SK-N-SH (cell line): ENCODE data around the gene UBE2L5. TPM values are rescaled to one million over a fixed set of nuclear protein-coding genes. Genes with fewer than 3 reads are reported as not detected.

Experiments used
- CTCF ChIA-PET: fragments of 300-600, 350-600 bp; formaldehyde crosslinking; extraction: SDS; loops from one replicate; lab custom pipeline; 2021; lab: Yijun Ruan, JAX
- POLR2A ChIA-PET: fragments of 350-600 bp; sonication (Branson Sonifier 250); formaldehyde crosslinking; extraction: SDS; loops from one replicate; lab custom pipeline; 2020; ENCODE audit warnings: antibody characterized with exemption, inconsistent platforms; lab: Yijun Ruan, JAX
- DNase-seq: peaks from one replicate; pipeline ENCODE4 v3.0.0; 2012
- H2AFZ ChIP-seq: fragments of 200-600 bp; sonication (generic); 2 replicates; pipeline ENCODE4 v1.8.1; 2016; ENCODE audit warnings: antibody characterized with exemption, mild to moderate bottlenecking, low read depth
- H3F3A ChIP-seq: fragments of 200-600 bp; sonication (generic); replicated peaks from 2 replicates; pipeline ENCODE3; 2016; ENCODE audit warnings: antibody characterized with exemption, mild to moderate bottlenecking; ENCODE audit not compliant: insufficient read depth
- H3K27ac ChIP-seq, 2 experiments: fragments of 200-500 bp in 1 of 2; fragments of 200-600 bp in 1 of 2; sonication (Bioruptor generic) in 1 of 2; sonication (generic), shearing (Covaris generic) in 1 of 2; 2 replicates each; pipeline versions ENCODE4 v1.5.1 to v1.6.1; 2014 to 2016; ENCODE audit warnings: low read depth in 2 of 2, inconsistent platforms in 1 of 2, low read length in 1 of 2, mild to moderate bottlenecking in 1 of 2, mixed read lengths in 1 of 2
- H3K27me3 ChIP-seq: fragments of 200-600 bp; sonication (generic), shearing (Covaris generic); 2 replicates; pipeline ENCODE4 v1.6.1; 2016; ENCODE audit warnings: mixed run types; ENCODE audit not compliant: insufficient read depth
- H3K36me3 ChIP-seq, 2 experiments: fragments of 200-500 bp in 1 of 2; fragments of 200-600 bp in 1 of 2; sonication (Bioruptor generic) in 1 of 2; sonication (generic) in 1 of 2; replicated peaks in 1 of 2; 2 replicates each; pipeline versions ENCODE3 to v1.5.1; 2014 to 2016; ENCODE audit warnings: low read length in 1 of 2, mild to moderate bottlenecking in 1 of 2; ENCODE audit not compliant: insufficient read depth in 2 of 2, control insufficient read depth in 1 of 2
- H3K4me1 ChIP-seq, 2 experiments: fragments of 200-500 bp in 1 of 2; fragments of 200-600 bp in 1 of 2; sonication (Bioruptor generic) in 1 of 2; sonication (generic), shearing (Covaris generic) in 1 of 2; 2 replicates each; pipeline versions ENCODE4 v1.5.1 to v1.6.1; 2014 to 2016; ENCODE audit warnings: low read depth in 1 of 2, low read length in 1 of 2, mixed run types in 1 of 2; ENCODE audit not compliant: insufficient read depth in 2 of 2, control insufficient read depth in 1 of 2
- H3K4me2 ChIP-seq: fragments of 200-600 bp; sonication (generic), shearing (Covaris generic); 2 replicates; pipeline ENCODE4 v1.6.1; 2017; ENCODE audit warnings: mixed run types
- H3K4me3 ChIP-seq, 2 experiments: fragments of 200-500 bp in 1 of 2; fragments of 200-600 bp in 1 of 2; sonication (Bioruptor generic) in 1 of 2; sonication (generic), shearing (Covaris generic) in 1 of 2; 2 replicates each; pipeline versions ENCODE4 v1.5.1 to v1.8.1; 2014 to 2016; ENCODE audit warnings: low read depth in 2 of 2, inconsistent platforms in 1 of 2, low read length in 1 of 2, mild to moderate bottlenecking in 1 of 2, mixed read lengths in 1 of 2, moderate library complexity in 1 of 2
- H3K79me2 ChIP-seq: fragments of 200-600 bp; sonication (generic); 2 replicates; pipeline ENCODE4 v1.8.1; 2017; ENCODE audit warnings: mild to moderate bottlenecking; ENCODE audit not compliant: insufficient read depth
- H3K9ac ChIP-seq: fragments of 200-600 bp; sonication (generic); 2 replicates; pipeline ENCODE4 v1.6.1; 2017; ENCODE audit warnings: mixed run types
- H3K9me2 ChIP-seq: fragments of 200-600 bp; sonication (generic); 2 replicates; pipeline ENCODE4 v1.6.1; 2017; ENCODE audit warnings: mixed run types
- H3K9me3 ChIP-seq: fragments of 200-600 bp; sonication (generic); 2 replicates; pipeline ENCODE4 v1.6.1; 2017; ENCODE audit warnings: mixed run types, mild to moderate bottlenecking, moderate library complexity
- H4K20me1 ChIP-seq: fragments of 200-600 bp; sonication (generic); 2 replicates; pipeline ENCODE4 v1.6.1; 2017; ENCODE audit warnings: mild to moderate bottlenecking, mixed run types; ENCODE audit not compliant: insufficient read depth
- CHD2 ChIP-seq: fragments of 150-350 bp; IDR thresholded peaks from 2 replicates; pipeline ENCODE4 v1.6.1; 2018; ENCODE audit warnings: low read length; ENCODE audit not compliant: partially characterized antibody
- ELF1 ChIP-seq: IDR thresholded peaks from 2 replicates; pipeline ENCODE4 v1.4.0; 2012
- EP300 ChIP-seq, 2 experiments: IDR thresholded peaks; 2 replicates each; pipeline versions ENCODE4 v1.4.0 to v1.6.1; 2012; ENCODE audit warnings: borderline replicate concordance in 1 of 2, low read depth in 1 of 2, low read length in 1 of 2
- EZH2phosphoT487 ChIP-seq: fragments of 200-600 bp; sonication (generic); IDR thresholded peaks from 2 replicates; pipeline ENCODE4 v1.6.1; 2017; ENCODE audit warnings: low read depth, mixed run types, mild to moderate bottlenecking, antibody characterized with exemption, moderate library complexity, borderline replicate concordance
- FOXJ3 ChIP-seq: sonication (generic); formaldehyde crosslinking; IDR thresholded peaks from 2 replicates; pipeline ENCODE4 v1.5.1; 2020; ENCODE audit warnings: mild to moderate bottlenecking, missing genetic modification reagents
- GATA2 ChIP-seq: sonication (generic); formaldehyde crosslinking; IDR thresholded peaks from 2 replicates; pipeline ENCODE4 v1.5.0; 2020; ENCODE audit warnings: mild to moderate bottlenecking, missing genetic modification reagents
- JUND ChIP-seq: IDR thresholded peaks from 2 replicates; pipeline ENCODE4 v1.4.0; 2012
- MEF2A ChIP-seq: IDR thresholded peaks from 2 replicates; pipeline ENCODE4 v1.4.0; 2012; ENCODE audit warnings: low read depth, borderline replicate concordance
- RCOR1 ChIP-seq: fragments of 150-350 bp; IDR thresholded peaks from 2 replicates; pipeline ENCODE4 v1.6.1; 2017; ENCODE audit warnings: antibody characterized with exemption, low read length
- RFX5 ChIP-seq: IDR thresholded peaks from 2 replicates; pipeline ENCODE4 v1.6.1; 2012; ENCODE audit warnings: mild to moderate bottlenecking, improper control_type of control experiment, low read length
- RXRA ChIP-seq: IDR thresholded peaks from 2 replicates; pipeline ENCODE4 v1.4.0; 2012; ENCODE audit warnings: low read depth, mild to moderate bottlenecking, borderline replicate concordance
- SIN3A ChIP-seq: IDR thresholded peaks from 2 replicates; pipeline ENCODE4 v1.6.1; 2012; ENCODE audit warnings: low read depth, mild to moderate bottlenecking, low read length, moderate library complexity, borderline replicate concordance
- TEAD4 ChIP-seq: IDR thresholded peaks from 2 replicates; pipeline ENCODE4 v1.4.0; 2012; ENCODE audit warnings: mild to moderate bottlenecking, borderline replicate concordance; ENCODE audit not compliant: insufficient read depth
- WGBS: methylation state at CpG from one replicate; pipeline ENCODE4 v1.1.6; 2017; ENCODE audit warnings: low lambda C conversion rate; 5-methylcytosine and 5-hydroxymethylcytosine counted together
- polyA plus RNA-seq, 3 experiments: library from polyadenylated mRNA; depleted of rRNA; stranded (reverse); fragments of >200 nt; gene quantifications; 2 replicates each; pipeline ENCODE4 v1.2.3, GENCODE V29; 2012
- TF ChIP-seq, protein P1 (sequence below): IDR thresholded peaks from 2 replicates; pipeline ENCODE4 v1.6.1; 2012; ENCODE audit warnings: mild to moderate bottlenecking, low read depth, low read length, moderate library complexity
- TF ChIP-seq, protein P2 (sequence below): fragments of 150-350 bp; IDR thresholded peaks from 2 replicates; pipeline ENCODE4 v1.6.1; 2016; ENCODE audit warnings: mild to moderate bottlenecking, low read depth, low read length
- TF ChIP-seq, protein P3 (sequence below): IDR thresholded peaks from 2 replicates; pipeline ENCODE4 v1.4.0; 2012; ENCODE audit warnings: low read depth, borderline replicate concordance
- TF ChIP-seq, protein P4 (sequence below): IDR thresholded peaks from 2 replicates; pipeline ENCODE4 v1.4.0; 2012; ENCODE audit warnings: low read depth
- TF ChIP-seq, protein P5 (sequence below): fragments of 150-350 bp; IDR thresholded peaks from 2 replicates; pipeline ENCODE4 v1.6.1; 2017; ENCODE audit warnings: antibody characterized with exemption, low read length, low read depth, borderline replicate concordance

UBE2L5 gene
- polyA plus RNA-seq, 1 of the 3 experiments (the other 2 are of a cell fraction) = 0.02 TPM

DNA sequence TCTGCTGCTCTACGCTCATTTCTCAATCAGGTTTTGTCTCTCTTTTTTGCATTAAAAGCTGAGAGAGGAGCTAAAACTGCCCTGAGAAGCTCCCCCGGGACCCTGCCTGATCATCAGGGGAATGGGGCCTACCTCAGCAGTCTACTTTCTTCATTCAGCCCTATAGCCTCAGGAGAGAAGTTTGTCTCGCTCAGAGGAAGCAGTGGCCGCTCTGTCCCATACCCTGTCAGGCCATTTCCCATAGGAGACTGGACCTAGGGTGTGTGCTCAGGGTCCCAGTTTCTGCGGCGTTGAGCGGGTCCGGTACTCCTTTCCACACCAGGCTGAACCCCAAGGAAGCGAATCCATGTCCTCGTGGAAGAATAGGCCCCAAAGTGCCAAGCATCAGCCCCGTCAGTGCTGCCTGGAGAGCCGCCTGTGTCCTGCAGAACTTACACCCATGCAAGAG is 21.7 kb downstream of the UBE2L5 start:
- Histone ChIP-seq H3K9me2 (no peaks in the 10 kb centered on the region), H4K20me1 (no peaks in the 10 kb centered on the region), H3K9ac (no peak overlapping the region), H3K4me2 (no peak overlapping the region), H3K36me3 (no peaks in the 10 kb centered on the region), H3K27ac (no peak overlapping the region), H3K79me2 (no peaks in the 10 kb centered on the region), H2AFZ (no peak overlapping the region), H3K27me3 (no peaks in the 10 kb centered on the region), H3K9me3 (no peaks in the 10 kb centered on the region), H3F3A (no peaks in the 10 kb centered on the region), H3K4me3 (no peak overlapping the region), H3K4me1 (no peaks in the 10 kb centered on the region)
- DNase-seq = no peak
- WGBS = 87% methylated on average over 9 of the region's 12 CpGs
- ChIA-PET POLR2A (no interaction called here), CTCF (interaction anchor here (0.8 kb wide), 1 partner anchor 329 kb away, joined by 3 read pairs; no protein-coding TSS in a partner anchor)
- TF ChIP-seq RCOR1 (no peak), FOXJ3 (CRISPR knock-in tag) (no peak), GATA2 (no peak), CHD2 (no peak), ELF1 (no peak), SIN3A (no peak)
- TF ChIP-seq, protein P1, sequence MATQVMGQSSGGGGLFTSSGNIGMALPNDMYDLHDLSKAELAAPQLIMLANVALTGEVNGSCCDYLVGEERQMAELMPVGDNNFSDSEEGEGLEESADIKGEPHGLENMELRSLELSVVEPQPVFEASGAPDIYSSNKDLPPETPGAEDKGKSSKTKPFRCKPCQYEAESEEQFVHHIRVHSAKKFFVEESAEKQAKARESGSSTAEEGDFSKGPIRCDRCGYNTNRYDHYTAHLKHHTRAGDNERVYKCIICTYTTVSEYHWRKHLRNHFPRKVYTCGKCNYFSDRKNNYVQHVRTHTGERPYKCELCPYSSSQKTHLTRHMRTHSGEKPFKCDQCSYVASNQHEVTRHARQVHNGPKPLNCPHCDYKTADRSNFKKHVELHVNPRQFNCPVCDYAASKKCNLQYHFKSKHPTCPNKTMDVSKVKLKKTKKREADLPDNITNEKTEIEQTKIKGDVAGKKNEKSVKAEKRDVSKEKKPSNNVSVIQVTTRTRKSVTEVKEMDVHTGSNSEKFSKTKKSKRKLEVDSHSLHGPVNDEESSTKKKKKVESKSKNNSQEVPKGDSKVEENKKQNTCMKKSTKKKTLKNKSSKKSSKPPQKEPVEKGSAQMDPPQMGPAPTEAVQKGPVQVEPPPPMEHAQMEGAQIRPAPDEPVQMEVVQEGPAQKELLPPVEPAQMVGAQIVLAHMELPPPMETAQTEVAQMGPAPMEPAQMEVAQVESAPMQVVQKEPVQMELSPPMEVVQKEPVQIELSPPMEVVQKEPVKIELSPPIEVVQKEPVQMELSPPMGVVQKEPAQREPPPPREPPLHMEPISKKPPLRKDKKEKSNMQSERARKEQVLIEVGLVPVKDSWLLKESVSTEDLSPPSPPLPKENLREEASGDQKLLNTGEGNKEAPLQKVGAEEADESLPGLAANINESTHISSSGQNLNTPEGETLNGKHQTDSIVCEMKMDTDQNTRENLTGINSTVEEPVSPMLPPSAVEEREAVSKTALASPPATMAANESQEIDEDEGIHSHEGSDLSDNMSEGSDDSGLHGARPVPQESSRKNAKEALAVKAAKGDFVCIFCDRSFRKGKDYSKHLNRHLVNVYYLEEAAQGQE = no peak
- TF ChIP-seq, protein P2, sequence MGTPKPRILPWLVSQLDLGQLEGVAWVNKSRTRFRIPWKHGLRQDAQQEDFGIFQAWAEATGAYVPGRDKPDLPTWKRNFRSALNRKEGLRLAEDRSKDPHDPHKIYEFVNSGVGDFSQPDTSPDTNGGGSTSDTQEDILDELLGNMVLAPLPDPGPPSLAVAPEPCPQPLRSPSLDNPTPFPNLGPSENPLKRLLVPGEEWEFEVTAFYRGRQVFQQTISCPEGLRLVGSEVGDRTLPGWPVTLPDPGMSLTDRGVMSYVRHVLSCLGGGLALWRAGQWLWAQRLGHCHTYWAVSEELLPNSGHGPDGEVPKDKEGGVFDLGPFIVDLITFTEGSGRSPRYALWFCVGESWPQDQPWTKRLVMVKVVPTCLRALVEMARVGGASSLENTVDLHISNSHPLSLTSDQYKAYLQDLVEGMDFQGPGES = no peak

DNA sequence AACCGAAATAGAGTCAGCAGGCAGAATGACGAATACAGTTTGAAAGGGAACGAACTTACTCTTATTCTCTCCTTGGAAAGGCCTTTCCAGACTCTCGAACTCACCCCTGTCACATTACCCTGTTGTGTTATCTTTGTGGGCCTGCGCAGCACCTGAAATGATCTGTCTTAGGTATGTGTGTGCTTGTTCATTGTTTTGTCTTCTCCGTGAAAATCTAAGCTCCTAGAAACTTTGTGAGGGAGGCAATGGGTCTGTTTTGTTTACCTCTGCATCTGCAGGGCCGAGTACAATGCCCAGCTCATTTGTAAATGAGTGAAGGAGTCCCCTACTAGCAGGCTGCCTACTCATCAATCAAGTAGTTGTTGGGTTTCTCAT is 23.8 kb downstream of the UBE2L5 start:
- whole genome bisulfite sequencing = 84% methylated on average over 7 of the region's 7 CpGs
- no peak for TF ChIP-seq RXRA
- TF ChIP-seq, protein P3, sequence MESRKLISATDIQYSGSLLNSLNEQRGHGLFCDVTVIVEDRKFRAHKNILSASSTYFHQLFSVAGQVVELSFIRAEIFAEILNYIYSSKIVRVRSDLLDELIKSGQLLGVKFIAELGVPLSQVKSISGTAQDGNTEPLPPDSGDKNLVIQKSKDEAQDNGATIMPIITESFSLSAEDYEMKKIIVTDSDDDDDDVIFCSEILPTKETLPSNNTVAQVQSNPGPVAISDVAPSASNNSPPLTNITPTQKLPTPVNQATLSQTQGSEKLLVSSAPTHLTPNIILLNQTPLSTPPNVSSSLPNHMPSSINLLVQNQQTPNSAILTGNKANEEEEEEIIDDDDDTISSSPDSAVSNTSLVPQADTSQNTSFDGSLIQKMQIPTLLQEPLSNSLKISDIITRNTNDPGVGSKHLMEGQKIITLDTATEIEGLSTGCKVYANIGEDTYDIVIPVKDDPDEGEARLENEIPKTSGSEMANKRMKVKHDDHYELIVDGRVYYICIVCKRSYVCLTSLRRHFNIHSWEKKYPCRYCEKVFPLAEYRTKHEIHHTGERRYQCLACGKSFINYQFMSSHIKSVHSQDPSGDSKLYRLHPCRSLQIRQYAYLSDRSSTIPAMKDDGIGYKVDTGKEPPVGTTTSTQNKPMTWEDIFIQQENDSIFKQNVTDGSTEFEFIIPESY = no peak
- no peak for TF ChIP-seq EZH2phosphoT487
- TF ChIP-seq JUND = no peak
- no peak for TF ChIP-seq EP300 (IDR thresholded peaks at IDR 0.05; ENCODE audit: borderline replicate concordance in 1 of 2, low read depth in 1 of 2, low read length in 1 of 2)
- TF ChIP-seq MEF2A = no peak
- TF ChIP-seq TEAD4 = no peak
- no peak for TF ChIP-seq RFX5
- TF ChIP-seq, protein P4, sequence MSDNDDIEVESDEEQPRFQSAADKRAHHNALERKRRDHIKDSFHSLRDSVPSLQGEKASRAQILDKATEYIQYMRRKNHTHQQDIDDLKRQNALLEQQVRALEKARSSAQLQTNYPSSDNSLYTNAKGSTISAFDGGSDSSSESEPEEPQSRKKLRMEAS = no peak
- TF ChIP-seq, protein P5, sequence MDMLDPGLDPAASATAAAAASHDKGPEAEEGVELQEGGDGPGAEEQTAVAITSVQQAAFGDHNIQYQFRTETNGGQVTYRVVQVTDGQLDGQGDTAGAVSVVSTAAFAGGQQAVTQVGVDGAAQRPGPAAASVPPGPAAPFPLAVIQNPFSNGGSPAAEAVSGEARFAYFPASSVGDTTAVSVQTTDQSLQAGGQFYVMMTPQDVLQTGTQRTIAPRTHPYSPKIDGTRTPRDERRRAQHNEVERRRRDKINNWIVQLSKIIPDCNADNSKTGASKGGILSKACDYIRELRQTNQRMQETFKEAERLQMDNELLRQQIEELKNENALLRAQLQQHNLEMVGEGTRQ = no peak

More for the DNA sequence above, 23.8 kb downstream of the UBE2L5 start:
- no peak overlapping the region for H3K4me2 ChIP-seq
- ChIA-PET POLR2A (interaction anchor here (0.8 kb wide), 1 partner anchor 24 kb away, joined by 3 read pairs; the partner anchor contains the start of gene UBE2L5), CTCF (no interaction called here)
- H3K9me2 ChIP-seq = no peaks in the 10 kb centered on the region
- no peak overlapping the region for H3K4me3 ChIP-seq
- no peaks in the 10 kb centered on the region for H3K9me3 ChIP-seq
- no peaks in the 10 kb centered on the region for H3K27me3 ChIP-seq
- H3K4me1 ChIP-seq = no peaks in the 10 kb centered on the region
- H3K27ac ChIP-seq = no peak overlapping the region
- DNase-seq = no peak
- H3K36me3 ChIP-seq = no peaks in the 10 kb centered on the region
- no peaks in the 10 kb centered on the region for H3F3A ChIP-seq
- H3K9ac ChIP-seq = no peak overlapping the region
- no peaks in the 10 kb centered on the region for H4K20me1 ChIP-seq
- no peaks in the 10 kb centered on the region for H3K79me2 ChIP-seq
- no peak overlapping the region for H2AFZ ChIP-seq
